Stimulated activated CD4-positive, alpha-beta T cell treated with anti-CD3 and anti-CD28 coated beads, Interleukin-2, amount 100 ng/mL, for 48 hours (primary cell): ENCODE measurements around the gene UBE2U.

ENCODE experiments used
- DNase-seq, 2 donors: peaks; one replicate each; pipeline ENCODE4 v3.0.0-alpha.2; 2020

Gene UBE2U

GRCh38 chr1:64295561-64295960 lies 92.1 kb downstream of the UBE2U start:
- DNase-seq = no peak

- DNase-seq = no peak
Measured at GRCh38 chr1:64296459-64296858, 93.0 kb downstream of the UBE2U start.

GRCh38 chr1:64302194-64302593 lies 98.8 kb downstream of the UBE2U start:
- no peak for DNase-seq

GRCh38 chr1:64302971-64303370 lies 99.5 kb downstream of the UBE2U start:
- no peak for DNase-seq

- no peak for DNase-seq
Measured at GRCh38 chr1:64304823-64305222, 101.4 kb downstream of the UBE2U start.

- DNase-seq = no peak
Measured at GRCh38 chr1:64308866-64309265, 105.4 kb downstream of the UBE2U start.

- no peak for DNase-seq
Measured at GRCh38 chr1:64309431-64309831, 106.0 kb downstream of the UBE2U start.

GRCh38 chr1:64310760-64311159 lies 107.3 kb downstream of the UBE2U start:
- DNase-seq = no peak

GRCh38 chr1:64312431-64312830 lies 109.0 kb downstream of the UBE2U start:
- no peak for DNase-seq

GRCh38 chr1:64315402-64315801 lies 112.0 kb downstream of the UBE2U start:
- no peak for DNase-seq
